SH-SY5Y (cell line): ENCODE data around the gene RBM11.

ENCODE experiments used
- GATA2 ChIP-seq: IDR thresholded peaks from 2 replicates; pipeline ENCODE4 v1.6.1; 2011; ENCODE audit warnings: mild to moderate bottlenecking, low read depth, low read length
- GATA3 ChIP-seq: IDR thresholded peaks from 2 replicates; pipeline ENCODE4 v1.6.1; 2011; ENCODE audit warnings: low read depth, mild to moderate bottlenecking, low read length, moderate library complexity

The RBM11 gene

GRCh38 chr21:14259747-14260146 is 43.8 kb downstream of the RBM11 start:
- TF ChIP-seq GATA3 (no peak), GATA2 (no peak)

GRCh38 chr21:14260174-14260764 is 44.3 kb downstream of the RBM11 start:
- no peak for TF ChIP-seq GATA2
- no peak for TF ChIP-seq GATA3

- TF ChIP-seq GATA3 (no peak), GATA2 (no peak)
Measured at GRCh38 chr21:14262039-14262438, 46.1 kb downstream of the RBM11 start.

- TF ChIP-seq GATA2, result no peak
- no peak for TF ChIP-seq GATA3
Measured at GRCh38 chr21:14263879-14264278, 47.9 kb downstream of the RBM11 start.

DNA sequence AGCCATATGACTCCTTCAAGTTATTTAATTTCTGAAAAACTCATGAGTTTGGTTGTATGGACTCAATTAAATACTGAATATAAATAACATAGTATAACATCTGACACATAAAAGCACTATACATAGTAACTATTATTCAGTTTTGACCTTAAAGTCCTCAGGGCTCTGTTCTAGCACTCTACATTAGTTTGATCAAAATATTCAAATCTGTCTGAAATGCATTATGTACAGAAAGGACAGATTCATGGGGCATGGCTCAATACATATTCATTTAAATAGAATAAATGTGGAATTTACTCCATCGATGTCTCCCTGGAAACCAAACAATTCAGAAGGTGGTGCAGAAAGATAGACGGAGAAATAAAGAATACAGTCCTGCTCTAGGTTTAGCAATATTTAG is 49.1 kb downstream of the RBM11 start:
- TF ChIP-seq GATA3 (no peak), GATA2 (no peak)

GRCh38 chr21:14267076-14267475 is 51.1 kb downstream of the RBM11 start:
- TF ChIP-seq GATA3, result no peak
- no peak for TF ChIP-seq GATA2

DNA sequence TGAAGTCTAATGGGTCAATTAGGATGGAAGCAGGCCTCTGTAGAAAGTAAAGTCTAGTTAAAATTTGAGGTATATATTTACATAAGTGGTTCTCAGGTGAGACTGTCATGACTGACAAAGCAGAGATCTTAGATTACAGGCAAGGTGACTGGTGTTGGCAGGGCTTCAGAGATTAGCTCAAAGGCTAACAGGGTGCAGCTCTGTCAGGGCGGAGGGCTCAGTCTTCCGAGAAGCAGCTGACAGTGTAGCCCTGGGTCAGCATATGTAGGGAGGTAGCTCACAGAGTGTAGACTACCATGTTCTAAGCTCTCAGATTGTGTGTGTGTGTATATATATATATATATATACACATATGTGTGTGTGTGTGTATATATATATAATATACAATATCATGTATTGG is 54.7 kb downstream of the RBM11 start:
- TF ChIP-seq GATA2 (no peak), GATA3 (no peak)

DNA sequence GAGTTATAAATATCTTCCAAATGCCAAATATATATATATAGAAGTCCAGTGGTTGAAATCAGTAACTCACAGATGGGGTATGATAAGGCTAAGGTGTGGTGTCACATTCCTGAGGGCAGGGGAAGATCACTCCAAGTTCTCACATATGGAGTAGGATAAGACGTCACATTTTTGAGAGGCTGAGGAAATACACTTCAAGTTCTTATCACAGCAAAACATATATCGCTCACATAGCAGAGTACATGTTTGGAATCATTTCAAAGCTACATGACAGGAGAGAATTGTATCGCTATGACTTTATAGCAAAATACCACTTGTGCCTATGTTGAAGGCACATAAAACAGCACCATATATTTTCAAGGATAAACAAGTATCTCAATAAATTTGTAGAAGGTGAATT is 55.1 kb downstream of the RBM11 start:
- TF ChIP-seq GATA2 (no peak), GATA3 (no peak)

GRCh38 chr21:14271641-14272040 is 55.7 kb downstream of the RBM11 start:
- no peak for TF ChIP-seq GATA3
- TF ChIP-seq GATA2, result no peak

DNA sequence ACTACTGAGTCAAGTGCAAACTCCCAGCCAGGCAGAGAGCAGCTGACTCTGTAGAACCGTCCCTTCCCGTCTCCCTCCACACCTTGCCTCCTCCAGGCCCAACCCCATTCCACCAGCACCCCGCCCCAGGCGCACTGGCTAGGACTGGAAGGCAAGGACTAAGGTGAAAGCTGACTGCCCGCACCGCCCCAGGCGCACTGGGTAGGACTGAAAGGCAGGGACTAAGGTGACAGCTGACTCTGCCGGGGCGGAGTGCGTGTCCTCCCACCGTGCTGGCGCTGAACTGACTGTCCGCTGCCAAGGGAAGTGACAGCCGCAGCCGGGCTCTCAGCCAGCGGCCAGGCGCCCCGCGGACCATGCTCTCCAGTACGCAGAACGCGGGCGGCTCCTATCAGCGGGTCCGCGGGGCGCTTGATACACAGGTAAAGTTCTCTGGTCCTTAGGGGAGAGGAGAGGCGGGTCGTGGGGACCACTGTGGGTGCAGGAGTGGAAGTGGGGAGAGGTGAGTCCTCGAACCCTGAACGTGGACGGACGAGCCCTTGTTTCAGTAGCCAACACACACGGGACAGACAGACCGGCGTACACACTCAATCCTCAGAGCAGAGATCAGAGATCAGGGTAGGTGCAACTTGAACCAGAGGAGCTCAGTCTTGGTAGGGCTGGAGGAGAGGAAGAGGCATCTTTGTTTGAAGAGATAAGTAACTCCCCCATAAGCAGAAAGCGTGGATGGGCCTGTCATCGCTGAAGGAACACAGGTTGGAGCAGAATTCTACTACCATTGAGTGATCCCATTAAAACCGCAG is 58.0 kb downstream of the RBM11 start:
- TF ChIP-seq GATA3, result no peak

- TF ChIP-seq GATA2 (no peak), GATA3 (no peak)
Measured at GRCh38 chr21:14275702-14276205, 59.8 kb downstream of the RBM11 start.
